Retinal pigment epithelial cell (primary cell): ENCODE measurements around the gene LPA.
"Not testable (repeated sequence)": the region's sequence is repeated elsewhere in the genome, so short reads cannot be mapped to it uniquely, and the experiment has no call there.

Experiments used
- DNase-seq: peaks from one replicate; pipeline ENCODE4 v3.0.0-alpha.2; 2010; ENCODE audit warnings: low read depth
- H3K4me3 ChIP-seq: 2 replicates; pipeline ENCODE4 v1.5.1; 2011; ENCODE audit warnings: mild to moderate bottlenecking, low read length, control low read depth, moderate library complexity
- CTCF ChIP-seq: conservative IDR thresholded peaks from 2 replicates; pipeline ENCODE4 v1.5.1; 2011; ENCODE audit warnings: low read depth, low read length, control low read depth, inconsistent platforms

LPA gene

GRCh38 chr6:160690458-160690857 lies 26.4 kb upstream of the LPA start:
- no peak for DNase-seq
- H3K4me3 ChIP-seq, result no peak overlapping the region
- no peak for TF ChIP-seq CTCF

- H3K4me3 ChIP-seq, result no peak overlapping the region
- TF ChIP-seq CTCF, result no peak
- no peak for DNase-seq
These were observed 21.8 kb upstream of the LPA start for GRCh38 chr6:160685762-160686450.

GRCh38 chr6:160685101-160685761 lies 21.2 kb upstream of the LPA start:
- not testable (repeated sequence) for H3K4me3 ChIP-seq, DNase-seq

- no peak for DNase-seq
- peak; percentile 16 for TF ChIP-seq CTCF
- H3K4me3 ChIP-seq, result no peak overlapping the region
These were observed 15.3 kb upstream of the LPA start for GRCh38 chr6:160679402-160679769.

- no peak for DNase-seq
- TF ChIP-seq CTCF, result no peak
- H3K4me3 ChIP-seq, result no peak overlapping the region
These were observed 14.8 kb upstream of the LPA start for GRCh38 chr6:160678744-160679401.

GRCh38 chr6:160678230-160678629 lies 14.2 kb upstream of the LPA start:
- no peak overlapping the region for H3K4me3 ChIP-seq
- no peak for DNase-seq
- TF ChIP-seq CTCF, result no peak

- DNase-seq, H3K4me3 ChIP-seq: not testable (repeated sequence)
These were observed 12.3 kb upstream of the LPA start for GRCh38 chr6:160676418-160676817.

GRCh38 chr6:160668589-160668988 lies 4.5 kb upstream of the LPA start:
- TF ChIP-seq CTCF, result no peak
- no peak for DNase-seq

More at GRCh38 chr6:160668589-160668988, 4.5 kb upstream of the LPA start:
- no peak overlapping the region for H3K4me3 ChIP-seq
